ENCODE results near the gene NFIX. TPM values are rescaled to one million over a fixed set of nuclear protein-coding genes. Genes with fewer than 3 reads are reported as not detected.

NFIX gene
- total and polyA plus RNA-seq, 2 of the 13 experiments (the other 11 are each of a cell fraction or from before 2014, with no cell fraction given) = 3.4 to 5.4 TPM

GRCh38 chr19:13060233-13060963 is 65.1 kb downstream of the NFIX start:
- Histone ChIP-seq H3K4me3 (replicated peaks in 1 of 3; ENCODE audit: insufficient read depth in 1 of 3, low read depth in 2 of 3, low read length in 3 of 3) (peak overlapping the region; percentile 46 to 78 (median 54)), H3K79me2 (ENCODE audit: insufficient read depth, low read length) (peaks cover 17% of the 10 kb centered on the region), H3K4me2 (ENCODE audit: low read depth, low read length) (peak overlapping the region; percentile 97), H3K4me1 (ENCODE audit: insufficient read depth, low read length) (peaks cover 64% of the 10 kb centered on the region), H3K36me3 (replicated peaks in 1 of 2; ENCODE audit: control insufficient read depth in 1 of 2, insufficient read depth in 2 of 2, low read length in 2 of 2) (no peaks in the 10 kb centered on the region; a peak in 1 of 5 replicates), H3K27ac (ENCODE audit: extremely low read length, insufficient read depth, low read length) (peak overlapping the region; percentile 98), H4K20me1 (ENCODE audit: insufficient read depth, low read length) (no peaks in the 10 kb centered on the region), H3K9ac (ENCODE audit: insufficient read depth, low read depth, low read length) (peak overlapping the region; percentile 85), H3K27me3 (ENCODE audit: control insufficient read depth in 1 of 2, insufficient read depth in 2 of 2, low read length in 2 of 2) (no peaks in the 10 kb centered on the region), H2AFZ (ENCODE audit: low read length) (no peak overlapping the region), H3K9me3 (ENCODE audit: low read length) (no peaks in the 10 kb centered on the region)
- ChIA-PET POLR2A (interaction anchor here (0.6 to 5.4 kb wide), 22 partner anchors 9 to 1088 kb away, joined by 3 to 128 read pairs (median 8); partner anchors contain the start of genes IER2 and STX10), CTCF (ENCODE audit: low intra/inter-chr PET ratio, low total read pairs) (interaction anchor here (0.8 to 3.3 kb wide), 4 partner anchors 26 to 96 kb away, joined by 3 to 42 read pairs (median 20); no protein-coding TSS in a partner anchor)
- intact Hi-C loops (cut with micrococcal nuclease; ENCODE audit: unreplicated experiment) = loop anchor here (2.0 to 5.0 kb wide), 2 partner anchors 28 to 38 kb away; no protein-coding TSS in a partner anchor
- whole genome bisulfite sequencing (ENCODE audit: low lambda C conversion rate) = under 1% methylated on average over 11 of the region's 19 CpGs
- no TSS peak for BruUV-seq (replicated peaks)
- ATAC-seq = peak; percentile 89
- in situ Hi-C loops (cut with HindIII; ENCODE audit: extremely low pct_ligation_motif_present, low pct_unique_long_range_greater_than_20kb) = loop anchor here (5.0 kb wide), 2 partner anchors 38 to 73 kb away; no protein-coding TSS in a partner anchor
- FAIRE-seq = peak; percentile 77
- DNase-seq (ENCODE audit: low spot score) = peak; percentile 90
- TF ChIP-seq RERE (CRISPR knock-in tag; IDR thresholded peaks at IDR 0.05; ENCODE audit: low read depth) (0 out of 2 replicates have a peak, but pooled peaks have one; percentile 48), NKX3-1 (CRISPR knock-in tag; IDR thresholded peaks at IDR 0.05) (no peak), ATF7-NPFF (CRISPR knock-in tag; IDR thresholded peaks at IDR 0.05; ENCODE audit: low read depth) (peak; percentile 68; the same call in 1 of the 2 replicates), ZNF256 (CRISPR knock-in tag; conservative IDR thresholded peaks at IDR 0.05) (no peak), ZNF580 (CRISPR knock-in tag; IDR thresholded peaks at IDR 0.05; ENCODE audit: borderline replicate concordance, low read depth) (no peak), CERS6 (CRISPR knock-in tag; IDR thresholded peaks at IDR 0.05) (no peak), THRA (CRISPR knock-in tag; IDR thresholded peaks at IDR 0.05; ENCODE audit: borderline replicate concordance) (peak; percentile 100), ATF3 (CRISPR knock-in tag; IDR thresholded peaks at IDR 0.05) (no peak), MED1 (CRISPR knock-in tag; IDR thresholded peaks at IDR 0.05) (peak; percentile 83), ZNF260 (CRISPR knock-in tag; IDR thresholded peaks at IDR 0.05; ENCODE audit: borderline replicate concordance, low read depth) (no peak), TFDP1 (CRISPR knock-in tag; IDR thresholded peaks at IDR 0.05; ENCODE audit: borderline replicate concordance) (peak; percentile 46; the same call in 1 of the 2 replicates), TBX2 (CRISPR knock-in tag; IDR thresholded peaks at IDR 0.05; ENCODE audit: borderline replicate concordance) (peak; percentile 73)
